HL-60 (cell line): Measurements from ENCODE around the gene FBXO17.

ENCODE experiments used
- DNase-seq, 2 experiments: peaks; one replicate each; pipeline ENCODE4 v3.0.0-alpha.2; 2010 to 2020; ENCODE audit warnings: low read depth in 1 of 2, low spot score in 1 of 2
- H3K27ac ChIP-seq: fragments of 250-450 bp; sonication (Bioruptor Pico); replicated peaks from 2 replicates; pipeline ENCODE4 v1.5.1; 2020; ENCODE audit warnings: mild to moderate bottlenecking, moderate library complexity
- H3K27me3 ChIP-seq: fragments of 250-450 bp; sonication (Bioruptor Pico); 2 replicates; pipeline ENCODE4 v1.5.1; 2021; ENCODE audit warnings: mild to moderate bottlenecking, moderate library complexity; ENCODE audit not compliant: insufficient read depth, poor library complexity, severe bottlenecking
- H3K4me3 ChIP-seq: replicated peaks from 2 replicates; pipeline ENCODE4 v1.5.1; 2011; ENCODE audit warnings: mild to moderate bottlenecking, control low read depth, low read length; ENCODE audit not compliant: insufficient read depth
- GABPA ChIP-seq: IDR thresholded peaks from 2 replicates; pipeline ENCODE4 v1.6.1; 2012; ENCODE audit warnings: low read depth
- POLR2AphosphoS5 ChIP-seq: IDR thresholded peaks from 2 replicates; pipeline ENCODE4 v1.6.1; 2012; ENCODE audit warnings: low read depth
- REST ChIP-seq: IDR thresholded peaks from 2 replicates; pipeline ENCODE4 v1.6.1; 2012; ENCODE audit warnings: low read depth; ENCODE audit not compliant: insufficient replicate concordance
- SPI1 ChIP-seq: IDR thresholded peaks from 2 replicates; pipeline ENCODE4 v1.6.1; 2012; ENCODE audit warnings: low read depth, mild to moderate bottlenecking, borderline replicate concordance
- TF ChIP-seq, protein P1 (sequence below): IDR thresholded peaks from one replicate; pipeline ENCODE4 v1.5.1; 2011; ENCODE audit warnings: low read length, control low read depth, inconsistent platforms; ENCODE audit not compliant: insufficient read depth

The FBXO17 gene

GRCh38 chr19:38952395-38953165 lies 23.0 kb downstream of the FBXO17 start:
- Histone ChIP-seq H3K27ac (no peak overlapping the region), H3K27me3 (peaks cover 25% of the 10 kb centered on the region), H3K4me3 (no peak overlapping the region)
- TF ChIP-seq, protein P1, sequence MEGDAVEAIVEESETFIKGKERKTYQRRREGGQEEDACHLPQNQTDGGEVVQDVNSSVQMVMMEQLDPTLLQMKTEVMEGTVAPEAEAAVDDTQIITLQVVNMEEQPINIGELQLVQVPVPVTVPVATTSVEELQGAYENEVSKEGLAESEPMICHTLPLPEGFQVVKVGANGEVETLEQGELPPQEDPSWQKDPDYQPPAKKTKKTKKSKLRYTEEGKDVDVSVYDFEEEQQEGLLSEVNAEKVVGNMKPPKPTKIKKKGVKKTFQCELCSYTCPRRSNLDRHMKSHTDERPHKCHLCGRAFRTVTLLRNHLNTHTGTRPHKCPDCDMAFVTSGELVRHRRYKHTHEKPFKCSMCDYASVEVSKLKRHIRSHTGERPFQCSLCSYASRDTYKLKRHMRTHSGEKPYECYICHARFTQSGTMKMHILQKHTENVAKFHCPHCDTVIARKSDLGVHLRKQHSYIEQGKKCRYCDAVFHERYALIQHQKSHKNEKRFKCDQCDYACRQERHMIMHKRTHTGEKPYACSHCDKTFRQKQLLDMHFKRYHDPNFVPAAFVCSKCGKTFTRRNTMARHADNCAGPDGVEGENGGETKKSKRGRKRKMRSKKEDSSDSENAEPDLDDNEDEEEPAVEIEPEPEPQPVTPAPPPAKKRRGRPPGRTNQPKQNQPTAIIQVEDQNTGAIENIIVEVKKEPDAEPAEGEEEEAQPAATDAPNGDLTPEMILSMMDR: peak; percentile 44
- no peak for TF ChIP-seq POLR2AphosphoS5
- peak in 1 of 2 experiments; percentile 62 for DNase-seq

DNA sequence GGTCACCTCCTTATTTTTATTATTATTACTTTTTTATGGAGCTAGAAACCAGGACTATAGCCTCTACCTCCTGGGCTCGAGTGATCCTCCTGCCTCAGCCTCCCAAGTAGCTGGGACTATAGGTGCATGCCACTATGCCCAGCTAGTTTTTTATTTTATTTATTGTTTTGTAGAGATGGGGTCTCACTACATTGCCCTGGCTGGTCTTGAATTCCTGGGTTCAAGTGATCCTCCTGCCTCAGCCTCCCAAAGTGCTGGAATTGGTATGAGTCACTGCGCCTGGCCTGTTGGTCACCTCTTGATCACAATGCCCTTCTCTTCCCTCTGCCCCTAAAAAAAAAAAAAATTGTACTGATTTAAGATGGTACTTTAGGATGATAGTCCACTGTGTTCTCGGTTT lies 24.4 kb downstream of the FBXO17 start:
- peaks cover 26% of the 10 kb centered on the region for H3K27me3 ChIP-seq
- no peak overlapping the region for H3K4me3 ChIP-seq
- DNase-seq: no peak
- H3K27ac ChIP-seq: no peak overlapping the region
- TF ChIP-seq POLR2AphosphoS5 (no peak), GABPA (no peak), REST (no peak), SPI1 (no peak)
- TF ChIP-seq, protein P1: no peak

DNA sequence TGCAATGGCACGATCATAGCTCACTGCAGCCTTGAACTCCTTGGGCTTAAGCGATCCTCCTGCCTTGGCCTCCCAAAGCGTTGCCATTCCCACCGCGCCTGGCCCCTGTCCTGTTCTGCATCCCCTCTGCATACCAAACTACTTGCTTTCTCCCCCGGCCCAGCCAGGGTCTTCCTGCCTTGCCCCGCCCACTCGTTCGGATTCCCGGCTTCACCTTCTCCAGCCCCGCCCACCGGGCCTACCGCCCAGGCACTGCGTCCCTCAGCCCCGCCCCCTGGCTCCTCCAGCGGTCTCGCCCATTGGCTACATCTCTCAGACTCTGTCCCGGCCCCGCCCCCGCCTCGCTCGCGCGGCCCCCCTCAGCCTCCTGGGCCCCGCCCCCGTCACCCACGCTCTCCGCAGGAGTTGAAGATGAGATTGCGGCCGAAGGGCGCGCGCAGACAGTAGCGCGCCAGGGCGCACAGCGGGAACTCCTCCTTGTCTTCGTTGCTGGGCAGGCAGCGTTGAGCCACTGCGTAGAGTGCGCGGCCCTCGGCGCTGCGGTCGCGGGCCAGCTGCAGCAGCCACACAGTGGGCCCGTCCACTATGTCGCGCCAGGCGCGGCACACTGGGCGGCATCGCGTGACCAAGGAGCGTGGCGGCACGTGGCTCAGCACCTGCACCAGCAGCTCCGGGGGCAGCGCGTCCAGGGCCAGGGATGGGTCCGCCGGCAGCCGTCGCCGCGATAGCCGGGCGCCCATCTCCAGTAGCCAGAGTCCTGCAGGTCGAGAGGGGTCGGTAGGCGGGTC lies 25.8 kb downstream of the FBXO17 start:
- peak in 1 of 2 experiments; percentile 16 for DNase-seq
- Histone ChIP-seq H3K27me3 (peaks cover 26% of the 10 kb centered on the region), H3K27ac (no peak overlapping the region), H3K4me3 (no peak overlapping the region)
- TF ChIP-seq GABPA (no peak), SPI1 (no peak), REST (no peak), POLR2AphosphoS5 (no peak)
- TF ChIP-seq, protein P1: no peak
